ENCODE results near the gene MYOZ1.
"Not testable (repeated sequence)": the region's sequence is repeated elsewhere in the genome, so short reads cannot be mapped to it uniquely, and the experiment has no call there.

The MYOZ1 gene, protein sequence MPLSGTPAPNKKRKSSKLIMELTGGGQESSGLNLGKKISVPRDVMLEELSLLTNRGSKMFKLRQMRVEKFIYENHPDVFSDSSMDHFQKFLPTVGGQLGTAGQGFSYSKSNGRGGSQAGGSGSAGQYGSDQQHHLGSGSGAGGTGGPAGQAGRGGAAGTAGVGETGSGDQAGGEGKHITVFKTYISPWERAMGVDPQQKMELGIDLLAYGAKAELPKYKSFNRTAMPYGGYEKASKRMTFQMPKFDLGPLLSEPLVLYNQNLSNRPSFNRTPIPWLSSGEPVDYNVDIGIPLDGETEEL

DNA sequence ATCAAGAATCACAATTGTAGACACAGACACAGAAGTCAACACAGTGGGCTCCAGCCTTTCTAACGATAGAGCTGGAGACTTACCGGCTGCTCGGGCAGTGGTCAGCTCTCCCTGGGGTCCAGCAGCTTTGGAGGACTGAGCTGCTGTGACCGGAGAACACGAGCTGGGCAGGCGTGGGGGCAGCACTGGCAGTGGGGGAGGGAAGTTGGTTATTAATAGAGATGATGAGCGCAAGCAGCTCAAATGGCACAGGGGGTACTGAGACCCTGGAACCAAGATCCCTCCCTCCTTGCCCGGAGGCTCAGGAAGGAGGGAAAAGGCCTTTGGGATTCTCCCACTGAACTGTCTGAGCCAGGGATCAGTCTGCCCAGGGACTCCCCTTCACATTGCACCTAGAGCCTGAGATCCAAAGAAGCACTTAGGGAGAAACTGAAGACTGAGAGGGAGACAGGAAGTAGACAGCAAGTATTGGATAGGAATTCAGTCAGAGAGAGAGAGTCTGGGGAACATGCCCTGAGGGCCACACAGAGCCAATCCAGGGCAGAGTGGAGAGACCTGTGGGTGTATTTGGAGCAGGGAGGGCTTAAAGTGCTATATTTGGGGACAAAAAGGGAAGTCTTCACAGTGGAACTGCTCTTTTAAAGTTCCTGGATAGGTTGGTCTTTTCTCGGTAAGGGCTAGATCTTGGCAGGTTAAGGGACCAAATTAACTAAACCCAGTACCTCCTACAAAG lies at the start of gene MYOZ1:
Gene MYOZ1 (minus strand): TSS at position 147 of the 733 bp plus-strand sequence. CDS start 1,457 bp downstream, outside the sequence.
- DNase-seq, result no peak

DNA sequence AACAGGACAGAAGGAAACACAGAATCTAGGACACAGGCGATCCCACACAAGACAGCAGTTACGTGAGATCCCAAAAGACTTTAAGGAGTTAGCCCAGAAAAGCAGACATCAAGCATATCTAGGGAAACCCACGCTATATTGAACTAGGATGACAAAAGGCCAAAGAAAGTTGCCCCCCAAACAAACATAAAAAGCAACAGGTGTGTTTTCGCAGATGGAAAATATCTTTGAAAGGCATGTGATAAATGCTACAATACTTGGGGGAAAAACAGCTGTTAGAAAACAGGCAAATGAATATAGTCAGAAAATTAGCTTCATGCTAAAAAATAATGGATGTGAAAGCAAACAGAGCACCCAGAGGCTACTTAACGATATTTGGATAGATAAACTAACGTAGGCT lies 49.5 kb upstream of the MYOZ1 start:
- not testable (repeated sequence) for DNase-seq

DNA sequence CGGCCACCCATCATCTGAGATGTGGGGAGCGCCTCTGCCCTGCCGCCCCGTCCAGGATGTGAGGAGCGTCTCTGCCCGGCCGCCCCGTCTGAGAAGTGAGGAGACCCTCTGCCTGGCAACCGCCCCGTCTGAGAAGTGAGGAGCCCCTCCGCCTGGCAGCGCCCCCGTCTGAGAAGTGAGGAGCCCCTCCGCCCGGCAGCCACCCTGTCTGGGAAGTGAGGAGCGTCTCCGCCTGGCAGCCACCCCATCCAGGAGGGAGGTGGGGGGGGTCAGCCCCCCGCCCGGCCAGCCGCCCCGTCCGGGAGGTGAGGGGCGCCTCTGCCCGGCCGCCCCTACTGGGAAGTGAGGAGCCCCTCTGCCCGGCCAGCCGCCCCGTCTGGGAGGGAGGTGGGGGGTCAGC lies 48.3 kb upstream of the MYOZ1 start:
- not testable (repeated sequence) for DNase-seq

DNA sequence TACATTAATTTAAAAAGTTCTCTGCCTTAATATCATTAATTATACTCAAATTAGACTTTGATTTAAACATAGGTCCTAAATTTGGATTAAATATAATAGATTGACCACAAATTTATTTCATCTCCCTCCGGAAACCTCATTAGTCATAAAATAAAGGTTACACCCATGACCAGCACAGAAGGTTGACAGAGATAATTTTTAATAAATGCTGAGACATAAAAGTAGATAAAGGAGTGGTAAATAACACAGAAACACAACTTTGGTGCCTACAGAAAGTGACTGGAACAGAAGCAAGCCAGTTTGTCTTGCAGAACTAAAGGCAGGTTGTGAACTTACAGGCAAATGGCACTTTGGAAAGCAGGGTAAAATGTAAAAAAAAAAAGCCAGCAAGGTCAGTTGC lies 46.4 kb upstream of the MYOZ1 start:
- DNase-seq, result not testable (repeated sequence)

DNA sequence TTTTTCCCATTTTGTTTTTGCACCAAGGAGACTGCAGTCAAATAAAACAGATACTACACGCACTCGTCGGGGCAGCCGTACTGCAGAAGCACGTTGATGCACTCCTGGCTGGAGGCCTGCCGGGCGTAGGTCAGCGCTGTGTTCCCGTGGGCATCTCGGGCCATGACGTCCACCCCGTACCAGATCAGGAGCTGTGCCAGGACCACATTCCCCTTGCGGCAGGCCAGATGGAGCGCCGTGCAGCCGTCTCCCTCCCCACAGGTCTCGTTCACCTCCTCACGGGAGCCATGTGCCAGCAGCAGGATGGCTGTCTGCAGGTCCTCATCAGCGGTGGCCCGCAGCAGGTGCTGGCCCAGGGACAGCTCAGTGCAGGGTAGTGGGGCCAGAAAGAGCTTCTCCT lies 33.3 kb upstream of the MYOZ1 start:
- DNase-seq, result not testable (repeated sequence)

DNA sequence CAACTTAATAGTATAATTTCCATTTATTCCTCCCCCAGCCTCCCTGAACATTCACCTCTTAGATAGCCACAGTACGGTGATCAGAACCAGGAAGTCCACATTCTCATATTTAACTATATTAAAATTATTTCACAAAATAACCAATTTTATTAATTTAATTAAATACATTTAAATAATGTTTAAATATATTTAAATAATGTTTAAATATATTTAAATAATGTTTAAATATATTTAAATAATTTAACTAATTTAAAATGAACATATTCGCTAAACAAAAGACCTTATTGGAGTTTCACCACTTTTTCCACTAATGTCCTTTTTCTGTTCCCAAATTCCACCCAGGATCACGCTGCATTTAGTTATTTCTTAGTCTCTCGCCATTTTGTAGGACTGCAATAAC lies 27.1 kb upstream of the MYOZ1 start:
- not testable (repeated sequence) for DNase-seq

DNA sequence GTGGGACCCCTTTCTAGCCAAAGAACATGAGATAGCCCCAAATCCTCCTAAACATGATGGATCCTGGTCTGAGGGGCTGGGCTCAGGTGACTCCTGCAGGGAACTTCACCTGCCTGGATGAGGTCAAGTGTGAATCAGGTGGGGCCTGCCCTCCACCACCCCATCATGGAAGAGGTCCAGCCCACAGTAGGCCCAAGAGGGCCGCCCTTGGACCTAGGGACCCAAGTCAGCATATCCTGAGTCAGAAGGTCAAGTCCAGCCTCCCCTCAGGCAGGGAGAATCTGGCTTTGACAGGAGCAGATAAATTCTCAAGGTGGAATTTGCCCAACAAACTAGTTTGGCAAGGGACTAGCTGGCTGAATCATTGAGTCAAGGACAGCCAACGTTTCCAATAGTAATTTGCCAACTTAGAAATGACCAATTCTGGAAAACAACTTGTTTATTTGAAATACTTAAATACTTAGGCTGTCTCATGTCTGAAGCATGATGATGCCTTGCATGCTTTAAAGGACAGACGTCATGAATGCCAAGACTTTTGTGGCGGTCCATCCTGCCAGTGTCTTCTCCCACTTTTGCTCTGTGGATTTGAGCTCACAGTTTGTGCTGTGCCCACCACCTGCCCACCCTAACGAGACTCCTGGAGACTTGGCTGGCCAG lies 25.0 kb upstream of the MYOZ1 start:
- DNase-seq, result not testable (repeated sequence)

DNA sequence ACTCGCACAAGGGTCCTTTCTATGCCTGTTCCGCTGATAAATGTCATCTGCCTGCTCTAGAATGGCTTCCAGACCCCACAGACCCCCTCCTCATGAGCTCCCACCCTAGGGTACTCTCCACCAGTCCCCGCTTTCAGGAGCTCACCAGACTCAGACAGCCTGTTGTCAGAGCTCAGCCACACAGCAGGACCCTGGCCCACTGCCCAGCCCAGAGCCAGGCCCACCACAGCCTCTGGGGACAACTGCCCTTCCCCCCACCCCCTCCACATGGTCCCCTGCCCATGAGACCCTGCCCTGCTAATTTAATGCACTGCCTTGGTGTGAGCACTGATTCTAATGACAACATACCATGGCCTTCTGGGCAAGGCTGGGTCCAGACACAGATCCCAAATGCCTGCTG lies 24.3 kb upstream of the MYOZ1 start:
- not testable (repeated sequence) for DNase-seq

DNA sequence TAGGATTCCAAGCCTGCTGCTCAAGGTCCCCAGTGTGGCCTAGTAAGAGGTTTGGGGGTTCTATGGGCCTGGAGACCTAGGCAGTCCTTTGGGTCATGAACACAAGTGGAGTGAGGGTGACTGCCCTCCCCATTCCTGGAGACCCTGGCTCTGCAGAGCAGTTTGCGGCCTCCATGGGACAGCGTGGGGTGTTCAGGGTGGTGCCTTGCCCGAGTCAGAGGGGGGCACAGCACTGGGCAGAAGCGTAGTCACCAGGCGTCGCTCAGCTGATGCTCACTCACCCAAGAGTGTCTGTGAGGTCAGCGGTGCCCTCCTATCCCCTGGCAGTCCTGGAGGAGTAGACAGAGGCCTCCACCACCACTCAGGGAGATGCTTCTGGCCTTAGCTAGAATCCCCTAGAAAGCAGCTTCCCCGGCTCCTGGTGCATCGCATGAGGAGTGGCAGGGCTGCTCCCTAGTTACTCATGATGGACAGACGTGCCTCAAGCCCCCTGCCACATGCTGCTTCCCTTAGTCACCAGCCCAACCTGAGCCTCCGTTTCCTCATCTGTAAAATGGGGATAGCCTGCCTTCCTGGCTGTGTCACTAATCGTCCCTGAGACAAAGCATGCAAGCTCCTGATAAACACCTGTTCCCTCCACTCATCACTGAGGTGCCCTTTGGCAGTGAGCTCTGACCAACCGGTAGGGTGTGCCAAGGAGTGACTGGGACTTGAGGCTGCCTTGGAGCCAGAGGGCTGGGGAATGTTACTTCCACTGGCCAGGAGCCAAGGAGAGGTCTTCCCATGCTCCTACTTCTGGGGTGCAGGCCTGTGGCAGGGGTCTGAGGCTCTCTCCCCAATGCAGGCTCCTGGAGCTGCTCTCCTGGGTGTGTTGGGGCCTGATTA lies 23.1 kb upstream of the MYOZ1 start:
- DNase-seq, result not testable (repeated sequence)

DNA sequence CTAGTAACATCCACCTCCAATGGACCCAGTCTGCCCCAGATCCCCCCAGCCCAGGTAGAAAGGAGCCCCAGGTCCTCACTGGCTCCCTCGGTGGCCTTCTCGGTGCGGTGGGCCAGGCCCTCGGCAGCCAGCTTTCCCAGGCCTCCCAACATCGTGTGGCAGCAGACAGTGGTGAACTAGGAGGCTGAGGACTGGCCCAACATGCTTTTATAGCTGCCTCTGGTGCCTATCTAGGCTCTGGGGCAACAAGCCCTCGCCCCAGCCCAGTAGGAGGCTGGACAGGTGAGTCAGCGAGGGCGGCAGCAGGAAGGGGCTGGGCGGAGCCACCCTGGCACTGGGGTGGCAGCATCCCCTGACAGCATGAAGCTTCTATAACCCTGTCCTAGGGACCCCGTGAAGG lies 22.3 kb upstream of the MYOZ1 start:
- not testable (repeated sequence) for DNase-seq

DNA sequence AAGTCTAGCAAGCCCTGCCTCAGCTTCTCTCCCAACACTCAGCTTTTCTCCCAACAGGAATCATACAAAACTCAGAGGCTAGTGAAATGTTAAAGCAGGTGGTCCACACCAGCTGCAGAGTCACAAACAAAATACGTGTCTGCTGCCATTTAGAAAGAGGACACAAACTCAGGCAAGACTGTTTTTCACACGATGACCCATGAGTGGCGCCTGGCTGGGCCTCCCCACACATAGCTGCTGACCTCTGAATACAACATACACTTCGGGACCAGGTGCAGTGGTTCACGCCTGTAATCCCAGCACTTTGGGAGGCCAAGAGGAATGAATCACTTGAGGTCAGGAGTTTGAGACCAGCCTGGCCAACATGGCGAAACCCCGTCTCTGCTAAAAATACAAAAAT lies 21.4 kb upstream of the MYOZ1 start:
- not testable (repeated sequence) for DNase-seq

DNA sequence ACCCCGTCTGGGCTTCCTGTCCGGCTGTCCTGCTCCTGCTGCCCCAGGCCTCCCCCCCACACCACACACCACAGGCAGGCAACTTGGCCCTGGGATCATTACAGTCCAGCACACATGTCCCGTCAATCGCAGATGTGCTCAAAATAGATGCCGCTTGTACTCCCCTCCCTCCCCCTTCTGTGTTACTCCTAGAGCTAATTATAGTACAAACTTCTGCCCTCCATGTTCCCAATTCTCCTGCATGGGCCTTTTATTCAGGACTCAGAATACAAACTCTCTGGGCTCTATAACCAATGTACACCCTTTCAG lies 14.7 kb upstream of the MYOZ1 start, which contains the start of gene SYNPO2L:
Gene SYNPO2L (minus strand): TSS at position 40 of the 309 bp plus-strand sequence. CDS start 107 bp downstream, outside the sequence.
- no peak for DNase-seq

DNA sequence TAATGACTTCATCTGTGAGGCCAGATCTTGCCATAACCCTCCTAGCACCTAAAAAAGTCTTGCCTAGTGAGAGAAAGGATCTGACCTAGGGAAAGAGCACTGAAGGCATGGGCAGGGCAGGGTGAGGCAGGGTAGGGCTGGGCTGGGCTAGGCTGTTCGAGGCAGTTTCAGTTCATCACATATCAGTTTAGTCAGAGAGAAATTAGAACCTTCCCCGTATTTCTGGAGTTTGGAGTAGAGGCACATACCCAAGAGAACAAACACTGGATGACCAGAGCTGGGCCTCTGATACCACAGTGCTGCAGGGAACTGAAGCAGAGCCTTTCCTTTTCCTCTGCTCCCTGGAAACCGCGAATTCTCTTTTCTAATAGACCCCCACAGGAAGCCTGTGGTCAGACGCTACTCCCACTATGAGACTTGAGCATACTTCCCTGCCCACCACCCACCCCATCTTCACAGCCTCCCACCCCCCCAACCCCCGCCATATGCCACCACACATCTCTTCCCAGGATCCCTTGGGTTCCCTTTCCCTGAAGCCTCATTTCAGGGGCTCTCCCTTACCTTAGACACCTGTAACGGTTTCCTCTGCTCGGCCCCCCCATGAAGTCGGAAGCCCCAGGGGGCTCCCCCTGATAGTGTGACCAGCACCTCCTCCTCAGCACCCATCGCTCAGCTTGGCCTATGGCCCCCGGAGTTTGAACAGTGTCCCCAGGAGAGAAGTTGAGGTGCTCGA lies 14.1 kb upstream of the MYOZ1 start:
- no peak for DNase-seq

DNA sequence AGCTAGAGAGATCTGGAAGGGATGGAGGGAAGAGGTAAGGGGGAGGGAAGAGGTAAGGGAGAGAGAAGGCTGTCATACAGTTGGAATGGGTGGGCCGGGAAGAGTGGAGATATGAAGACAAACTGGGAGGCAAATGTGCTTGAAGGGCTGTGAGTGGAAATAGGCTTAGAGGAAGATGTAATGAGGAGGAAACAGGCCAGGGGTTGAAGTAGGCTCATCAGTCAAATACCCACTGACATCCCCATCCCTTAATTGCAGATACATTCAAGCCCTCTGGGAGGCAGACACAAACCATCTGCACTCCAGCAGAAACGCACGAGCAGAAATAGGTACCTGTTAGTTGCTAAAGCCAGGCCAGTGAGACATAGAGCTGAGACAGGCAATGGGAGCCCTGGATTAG lies 12.4 kb upstream of the MYOZ1 start:
- DNase-seq, result no peak

DNA sequence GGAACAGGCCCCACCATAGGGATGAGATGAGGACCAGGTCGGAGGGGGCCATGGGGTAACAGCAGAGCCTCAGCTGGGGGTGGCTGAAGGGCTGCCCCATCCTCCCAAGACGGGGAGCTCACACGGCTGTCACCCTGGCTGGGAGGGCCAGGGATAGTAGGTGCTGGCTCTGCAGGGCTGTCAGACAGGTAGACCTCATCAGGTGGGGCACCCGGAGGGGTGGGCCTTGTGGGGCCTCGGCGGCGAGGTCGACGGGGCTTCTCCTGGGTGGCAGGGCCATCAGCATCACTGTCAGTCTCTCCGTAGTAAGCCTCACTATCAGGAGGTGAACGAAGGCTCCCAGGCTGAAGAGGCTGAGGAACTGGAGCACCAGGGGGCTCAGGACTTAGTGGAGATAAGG lies 11.9 kb upstream of the MYOZ1 start:
- no peak for DNase-seq

DNA sequence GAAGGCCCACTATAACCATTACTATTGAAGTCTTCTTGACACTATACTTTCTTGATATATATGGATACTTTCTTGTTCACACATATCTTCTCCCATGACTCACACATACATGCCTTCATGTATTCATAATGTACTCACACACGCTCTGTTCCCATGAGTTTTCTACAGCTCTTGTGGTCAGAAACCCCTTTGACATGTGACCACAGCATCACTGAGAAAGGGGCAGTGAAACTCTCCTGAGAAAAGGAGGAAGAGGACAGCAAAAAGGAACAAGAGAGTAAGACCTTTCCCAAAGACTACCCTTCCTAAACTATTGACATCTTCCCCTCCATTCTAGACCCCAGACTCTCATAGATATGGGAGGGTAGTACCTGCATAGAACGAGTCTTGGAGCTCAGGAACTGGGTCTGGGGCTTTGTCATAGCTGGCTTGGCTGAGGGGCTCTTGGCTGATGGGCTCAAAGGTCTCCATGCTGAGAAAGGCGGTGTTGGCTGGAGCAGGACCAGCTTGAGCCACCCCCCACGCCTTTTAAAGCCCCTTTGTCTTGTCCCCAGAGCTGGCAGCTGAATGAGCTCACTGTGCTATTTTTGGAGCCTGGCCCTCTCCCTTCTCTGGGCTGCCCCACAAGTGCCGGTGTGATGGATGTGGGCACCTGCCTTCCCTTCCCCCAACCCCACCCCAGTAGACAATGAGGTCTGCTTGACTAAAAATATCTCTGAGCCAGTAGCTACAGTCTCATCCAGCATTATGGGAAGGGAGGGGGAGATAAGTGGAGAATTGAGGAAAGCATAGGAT lies 9.5 kb upstream of the MYOZ1 start:
- no peak for DNase-seq

DNA sequence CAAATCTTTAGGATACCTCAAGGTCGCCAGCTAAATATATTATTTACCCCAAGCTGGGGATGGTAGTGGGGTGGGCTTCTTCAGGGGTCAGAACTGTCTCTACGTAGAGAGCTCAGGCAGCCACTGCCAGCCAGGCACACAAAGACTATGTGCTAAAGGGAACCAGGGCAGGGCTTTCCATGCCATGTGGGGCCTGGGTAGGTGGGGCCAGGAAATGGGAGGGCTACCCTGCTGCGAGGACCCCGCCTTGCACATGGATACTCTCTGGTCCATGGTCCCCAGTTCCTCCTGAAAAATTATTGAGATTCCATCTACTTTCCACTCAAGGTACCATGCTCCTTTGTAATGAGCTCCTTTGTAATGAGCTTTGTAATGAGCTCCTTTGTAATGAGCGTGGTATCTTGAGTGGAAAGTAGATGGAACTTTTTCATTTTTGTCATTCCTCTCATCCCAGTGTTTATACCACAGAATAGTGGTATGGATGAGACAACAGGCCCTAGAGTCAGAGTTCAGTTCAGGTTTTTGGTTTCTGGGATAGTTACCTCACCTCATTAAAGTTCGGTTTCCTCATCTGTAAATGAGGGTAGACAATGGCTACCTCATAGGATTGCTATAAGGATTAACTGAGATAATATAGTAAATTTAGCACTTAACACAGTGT lies 8.7 kb upstream of the MYOZ1 start:
- DNase-seq, result no peak

DNA sequence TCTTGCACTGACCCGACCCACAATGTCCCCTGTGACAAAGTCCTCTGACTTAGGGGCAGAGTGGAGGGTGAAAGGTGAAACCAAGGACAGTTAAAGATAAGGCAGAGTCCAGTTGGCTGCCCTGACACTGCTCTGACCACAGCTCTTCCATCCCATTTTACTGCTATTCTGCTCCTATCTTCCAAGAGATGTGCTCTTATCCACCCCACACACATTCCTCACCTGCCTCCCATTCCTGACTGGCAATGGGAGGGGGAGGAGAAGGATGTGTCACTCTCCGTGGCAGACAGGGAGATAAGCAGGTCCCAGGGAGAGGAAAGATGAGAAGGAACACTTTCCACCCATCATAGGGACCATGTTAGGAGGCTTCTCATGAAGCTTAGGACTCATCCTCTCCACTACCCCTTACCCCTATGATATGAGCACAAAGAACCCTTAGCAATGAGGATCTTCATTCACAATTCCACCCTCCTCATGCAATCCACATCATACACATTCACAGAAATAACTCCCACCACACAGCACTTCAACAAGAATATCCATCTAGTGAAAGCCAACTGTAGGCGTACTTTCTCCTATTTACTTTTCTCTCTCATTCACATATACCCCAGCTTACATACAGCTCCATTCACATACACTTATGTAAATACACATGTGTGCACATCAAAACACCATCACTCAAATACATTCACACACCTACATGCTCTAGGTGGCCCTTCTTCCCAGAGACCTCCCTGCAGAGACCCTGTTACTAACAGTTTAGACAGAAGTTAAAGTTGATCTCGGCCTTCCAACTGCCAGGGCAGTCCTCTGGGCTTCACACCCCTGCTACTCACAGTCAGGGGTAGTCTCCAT lies 7.9 kb upstream of the MYOZ1 start:
- DNase-seq, result no peak

DNA sequence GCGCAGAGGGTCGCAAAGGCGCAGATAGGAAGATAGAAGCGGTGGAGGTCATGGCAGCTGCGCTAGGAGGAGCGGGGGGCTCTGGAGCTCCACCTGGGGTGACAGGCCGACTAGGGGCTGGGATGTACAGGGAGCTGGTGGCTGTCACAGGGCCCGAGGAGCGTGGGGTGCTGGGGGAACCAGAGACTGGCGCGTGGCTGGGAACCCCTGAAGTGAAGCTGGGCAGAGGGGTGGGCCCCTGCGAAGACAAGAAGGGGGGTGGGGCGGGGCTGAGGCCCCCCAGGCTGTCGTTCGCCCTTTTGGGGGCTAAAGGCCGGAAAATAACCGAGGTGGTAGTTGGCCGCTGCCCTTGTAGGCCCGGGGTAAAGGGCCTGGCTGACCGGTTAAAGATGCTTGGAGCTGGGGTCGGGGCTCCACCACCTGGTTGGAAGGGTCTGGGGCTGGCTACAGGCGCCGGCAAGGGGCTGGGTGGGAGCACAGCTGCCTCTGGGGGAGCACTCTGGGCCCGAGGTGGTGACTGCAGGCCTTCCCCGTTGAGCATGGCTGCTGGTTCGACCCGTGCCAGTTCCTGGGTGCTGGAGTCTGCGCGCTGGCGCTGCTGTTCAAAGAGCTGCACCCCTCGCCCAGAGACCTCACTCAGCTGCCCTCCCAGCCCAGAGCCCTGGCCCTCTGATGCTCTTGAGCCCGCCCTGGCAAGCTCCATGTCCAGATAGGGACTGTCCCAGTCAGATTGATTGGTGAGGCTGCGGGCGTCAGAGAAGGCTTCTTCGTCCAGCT lies 6.8 kb upstream of the MYOZ1 start:
- no peak for DNase-seq
